SU-DHL-6 (cell line): ENCODE measurements around the gene METTL13.

Source experiments
- H2AFZ ChIP-seq: fragments of 200-600 bp; sonication (generic); 2 replicates; pipeline ENCODE4 v1.6.1; 2014; ENCODE audit warnings: low read depth, mild to moderate bottlenecking, moderate library complexity, mixed read lengths, antibody characterized with exemption, low read length; ENCODE audit not compliant: severe bottlenecking
- H3F3A ChIP-seq: fragments of 200-600 bp; shearing (Covaris generic); 2 replicates; pipeline ENCODE4 v1.6.0; 2016; ENCODE audit warnings: antibody characterized with exemption, mild to moderate bottlenecking; ENCODE audit not compliant: insufficient read depth
- H3K27ac ChIP-seq: fragments of 200-600 bp; sonication (generic); 2 replicates; pipeline ENCODE4 v1.5.1; 2016; ENCODE audit warnings: low read depth, mild to moderate bottlenecking, low read length, moderate library complexity, mixed read lengths
- H3K27me3 ChIP-seq: fragments of 200-600 bp; sonication (generic), shearing (Covaris generic); 2 replicates; pipeline ENCODE4 v1.6.0; 2014; ENCODE audit warnings: mild to moderate bottlenecking, low read length
- H3K36me3 ChIP-seq: fragments of 200-600 bp; sonication (generic); 2 replicates; pipeline ENCODE4 v1.6.1; 2014; ENCODE audit warnings: mild to moderate bottlenecking, low read length, mixed read lengths
- H3K4me2 ChIP-seq: fragments of 300-600, 200-600 bp; shearing (Covaris generic), sonication (generic); 2 replicates; pipeline ENCODE4 v1.6.0; 2014; ENCODE audit warnings: low read length, low read depth, mild to moderate bottlenecking; ENCODE audit not compliant: poor library complexity, severe bottlenecking
- H3K4me3 ChIP-seq: fragments of 200-600 bp; sonication (generic); 2 replicates; pipeline ENCODE4 v1.5.1; 2014; ENCODE audit warnings: antibody characterized with exemption, low read length, mild to moderate bottlenecking, mixed read lengths; ENCODE audit not compliant: insufficient read depth, poor library complexity, severe bottlenecking
- H3K79me2 ChIP-seq: fragments of 200-600 bp; sonication (generic); 2 replicates; pipeline ENCODE4 v1.6.1; 2014; ENCODE audit warnings: mild to moderate bottlenecking, low read length, moderate library complexity; ENCODE audit not compliant: insufficient read depth
- H3K9ac ChIP-seq: fragments of 200-600 bp; sonication (generic); 2 replicates; pipeline ENCODE4 v1.7.0; 2014; ENCODE audit warnings: mild to moderate bottlenecking, low read length
- H3K9me2 ChIP-seq: fragments of 200-600 bp; sonication (generic); replicated peaks from 2 replicates; pipeline ENCODE4 v1.6.1; 2014; ENCODE audit warnings: low read length; ENCODE audit not compliant: insufficient read depth
- H3K9me3 ChIP-seq: fragments of 200-600 bp; sonication (generic); 2 replicates; pipeline ENCODE4 v1.6.1; 2014; ENCODE audit warnings: low read length, mixed read lengths; ENCODE audit not compliant: insufficient read depth
- H4K20me1 ChIP-seq: fragments of 200-600 bp; sonication (generic); 2 replicates; pipeline ENCODE4 v1.6.1; 2014; ENCODE audit warnings: low read depth, mild to moderate bottlenecking, antibody characterized with exemption, low read length, moderate library complexity, mixed read lengths
- EZH2phosphoT487 ChIP-seq: fragments of 200-600 bp; sonication (generic), shearing (Covaris generic); conservative IDR thresholded peaks from 2 replicates; pipeline ENCODE4 v1.6.1; 2018; ENCODE audit warnings: mild to moderate bottlenecking, antibody characterized with exemption, low read length, moderate library complexity, mixed read lengths
- TF ChIP-seq, protein P1 (sequence below): fragments of 200-600 bp; sonication (generic); IDR thresholded peaks from one replicate; pipeline ENCODE4 v1.5.1; 2017; ENCODE audit warnings: antibody characterized with exemption, mild to moderate bottlenecking, low read length, moderate library complexity; ENCODE audit not compliant: insufficient read depth, poor library complexity, severe bottlenecking

METTL13 gene

GRCh38 chr1:171741872-171742576, 39.4 kb upstream of the METTL13 start, which contains the start of gene VAMP4:
TSS of gene VAMP4 (minus strand) at chr1:171742065. CDS start at chr1:171738414, 3,651 bp downstream.
- Histone ChIP-seq H2AFZ (peak within 1 kb of the TSS; percentile 90), H3K9me3 (no peaks in the 10 kb centered on the region), H3F3A (peaks cover 7% of the 10 kb centered on the region; the same call in 1 of the 2 replicates), H3K4me2 (peak within 1 kb of the TSS; percentile 76), H4K20me1 (no peaks in the 10 kb centered on the region), H3K79me2 (no peaks in the 10 kb centered on the region), H3K36me3 (peaks cover 5% of the 10 kb centered on the region), H3K9ac (peak within 1 kb of the TSS; percentile 72), H3K27me3 (no peaks in the 10 kb centered on the region), H3K9me2 (no peaks in the 10 kb centered on the region), H3K4me3 (peak within 1 kb of the TSS; percentile 87), H3K27ac (peak within 1 kb of the TSS; percentile 72)
- TF ChIP-seq, protein P1, sequence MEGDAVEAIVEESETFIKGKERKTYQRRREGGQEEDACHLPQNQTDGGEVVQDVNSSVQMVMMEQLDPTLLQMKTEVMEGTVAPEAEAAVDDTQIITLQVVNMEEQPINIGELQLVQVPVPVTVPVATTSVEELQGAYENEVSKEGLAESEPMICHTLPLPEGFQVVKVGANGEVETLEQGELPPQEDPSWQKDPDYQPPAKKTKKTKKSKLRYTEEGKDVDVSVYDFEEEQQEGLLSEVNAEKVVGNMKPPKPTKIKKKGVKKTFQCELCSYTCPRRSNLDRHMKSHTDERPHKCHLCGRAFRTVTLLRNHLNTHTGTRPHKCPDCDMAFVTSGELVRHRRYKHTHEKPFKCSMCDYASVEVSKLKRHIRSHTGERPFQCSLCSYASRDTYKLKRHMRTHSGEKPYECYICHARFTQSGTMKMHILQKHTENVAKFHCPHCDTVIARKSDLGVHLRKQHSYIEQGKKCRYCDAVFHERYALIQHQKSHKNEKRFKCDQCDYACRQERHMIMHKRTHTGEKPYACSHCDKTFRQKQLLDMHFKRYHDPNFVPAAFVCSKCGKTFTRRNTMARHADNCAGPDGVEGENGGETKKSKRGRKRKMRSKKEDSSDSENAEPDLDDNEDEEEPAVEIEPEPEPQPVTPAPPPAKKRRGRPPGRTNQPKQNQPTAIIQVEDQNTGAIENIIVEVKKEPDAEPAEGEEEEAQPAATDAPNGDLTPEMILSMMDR = no peak
- no peak for TF ChIP-seq EZH2phosphoT487

DNA sequence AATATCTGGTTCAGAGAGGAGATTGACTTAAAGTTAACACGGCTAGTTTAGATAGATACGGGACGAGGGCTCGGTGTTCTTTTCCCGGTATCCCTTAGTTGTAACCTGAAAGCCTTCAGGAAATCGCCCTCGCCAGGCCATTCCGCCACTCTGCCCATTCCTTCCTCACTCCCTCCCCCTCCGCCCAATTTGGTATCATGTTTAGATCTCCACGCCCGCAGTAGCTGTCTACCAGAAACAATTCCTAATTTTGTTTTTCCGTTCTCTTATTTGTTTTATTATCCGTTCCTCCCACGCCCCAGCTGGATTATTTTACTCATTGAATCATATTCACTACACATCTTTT, 38.9 kb upstream of the METTL13 start:
- Histone ChIP-seq H3K27me3 (no peaks in the 10 kb centered on the region), H2AFZ (peak overlapping the region; percentile 90), H4K20me1 (no peaks in the 10 kb centered on the region), H3K36me3 (peaks cover under 1% of the 10 kb centered on the region; the same call in 1 of the 2 replicates), H3K27ac (peak overlapping the region; percentile 72), H3K4me3 (peak overlapping the region; percentile 87), H3K79me2 (no peaks in the 10 kb centered on the region), H3K9ac (peak overlapping the region; percentile 72), H3F3A (peaks cover 7% of the 10 kb centered on the region; the same call in 1 of the 2 replicates), H3K4me2 (peak overlapping the region; percentile 76), H3K9me3 (no peaks in the 10 kb centered on the region), H3K9me2 (no peaks in the 10 kb centered on the region)
- no peak for TF ChIP-seq EZH2phosphoT487
- TF ChIP-seq, protein P1 = no peak

GRCh38 chr1:171743081-171743870, 38.2 kb upstream of the METTL13 start:
- Histone ChIP-seq H3K4me3 (peak overlapping the region; percentile 87), H2AFZ (peak overlapping the region; percentile 90), H3K9ac (peak overlapping the region; percentile 72), H3K9me3 (no peaks in the 10 kb centered on the region), H4K20me1 (no peaks in the 10 kb centered on the region), H3K27me3 (no peaks in the 10 kb centered on the region), H3K9me2 (no peaks in the 10 kb centered on the region), H3K36me3 (no peaks in the 10 kb centered on the region), H3F3A (peaks cover 7% of the 10 kb centered on the region; the same call in 1 of the 2 replicates), H3K4me2 (peak overlapping the region; percentile 76), H3K27ac (no peak overlapping the region), H3K79me2 (no peaks in the 10 kb centered on the region)
- TF ChIP-seq, protein P1 = no peak
- no peak for TF ChIP-seq EZH2phosphoT487
